ENCODE results near the gene ATP5PO.

GRCh38 chr21:33940164-33940880, 24.7 kb upstream of the ATP5PO start:
- TF ChIP-seq, protein P1, sequence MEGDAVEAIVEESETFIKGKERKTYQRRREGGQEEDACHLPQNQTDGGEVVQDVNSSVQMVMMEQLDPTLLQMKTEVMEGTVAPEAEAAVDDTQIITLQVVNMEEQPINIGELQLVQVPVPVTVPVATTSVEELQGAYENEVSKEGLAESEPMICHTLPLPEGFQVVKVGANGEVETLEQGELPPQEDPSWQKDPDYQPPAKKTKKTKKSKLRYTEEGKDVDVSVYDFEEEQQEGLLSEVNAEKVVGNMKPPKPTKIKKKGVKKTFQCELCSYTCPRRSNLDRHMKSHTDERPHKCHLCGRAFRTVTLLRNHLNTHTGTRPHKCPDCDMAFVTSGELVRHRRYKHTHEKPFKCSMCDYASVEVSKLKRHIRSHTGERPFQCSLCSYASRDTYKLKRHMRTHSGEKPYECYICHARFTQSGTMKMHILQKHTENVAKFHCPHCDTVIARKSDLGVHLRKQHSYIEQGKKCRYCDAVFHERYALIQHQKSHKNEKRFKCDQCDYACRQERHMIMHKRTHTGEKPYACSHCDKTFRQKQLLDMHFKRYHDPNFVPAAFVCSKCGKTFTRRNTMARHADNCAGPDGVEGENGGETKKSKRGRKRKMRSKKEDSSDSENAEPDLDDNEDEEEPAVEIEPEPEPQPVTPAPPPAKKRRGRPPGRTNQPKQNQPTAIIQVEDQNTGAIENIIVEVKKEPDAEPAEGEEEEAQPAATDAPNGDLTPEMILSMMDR (conservative IDR thresholded peaks at IDR 0.05; ENCODE audit: low read depth, low read length): no peak
- TF ChIP-seq EZH2 (IDR thresholded peaks at IDR 0.05; ENCODE audit: low read length, unreplicated experiment) (no peak), EZH2phosphoT487 (IDR thresholded peaks at IDR 0.05; ENCODE audit: borderline replicate concordance, low read length) (no peak)
